ENCODE data around the gene NCAPH2. TPM values are rescaled to one million over a fixed set of nuclear protein-coding genes. Genes with fewer than 3 reads are reported as not detected.

The NCAPH2 gene
- total and polyA plus RNA-seq, 2 donors from 2014 or later: 31.4 to 41.5 TPM

DNA sequence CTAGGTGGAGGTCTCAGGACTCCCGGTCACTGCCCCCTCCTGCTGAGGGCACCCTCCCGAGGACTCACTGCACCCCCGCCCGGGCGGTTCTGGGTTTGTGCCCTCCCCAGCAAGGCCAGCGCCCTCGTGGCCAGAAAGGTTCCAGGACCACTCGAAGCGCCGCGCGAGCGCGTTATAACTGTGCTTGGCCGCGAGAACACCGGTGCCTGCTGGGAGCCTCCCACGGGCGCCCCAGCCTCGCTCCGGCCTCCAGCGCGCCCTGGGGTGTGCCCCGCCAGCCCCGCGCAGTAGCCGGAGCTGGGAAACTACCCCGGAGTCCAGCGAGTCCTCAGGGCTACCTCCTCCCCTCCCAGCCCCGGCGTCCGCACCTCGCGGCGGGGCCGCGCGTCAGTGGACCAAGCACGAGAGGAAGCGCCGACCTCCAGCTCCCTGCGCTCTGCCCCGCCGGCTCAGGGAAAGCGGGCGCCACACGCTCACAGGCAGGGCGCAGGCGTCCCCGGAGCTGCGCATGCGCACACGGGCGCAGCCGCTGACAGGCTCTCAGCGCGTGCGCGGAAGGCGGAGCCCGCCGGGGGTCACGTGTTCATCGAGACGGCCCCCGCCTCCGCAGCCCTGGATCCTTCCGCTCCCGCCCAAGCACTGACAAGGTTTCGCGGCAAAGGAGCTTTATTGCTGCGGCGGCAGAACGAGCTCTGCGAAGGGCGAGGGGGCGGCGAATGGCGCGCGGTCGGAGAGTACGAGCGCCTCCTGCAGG, 17.3 kb downstream of the NCAPH2 start, which contains the start of gene SCO2:
Gene SCO2 (minus strand): TSS at position 495 of the 754 bp plus-strand sequence. CDS start 1,187 bp downstream, outside the sequence.
- Histone ChIP-seq H3K9ac (ENCODE audit: low read length in 3 of 3) (peak within 1 kb of the TSS in 1 of 3 donors; percentile 61), H3K27me3 (ENCODE audit: control insufficient read depth, insufficient read depth, low read length) (peaks cover 2% of the 10 kb centered on the region), H3K27ac (ENCODE audit: low read depth in 2 of 2, low read length in 2 of 2) (peak within 1 kb of the TSS; percentile 89 to 95), H3K4me1 (ENCODE audit: control insufficient read depth in 2 of 3, insufficient read depth in 2 of 3, low read depth in 1 of 3, low read length in 3 of 3) (peaks cover 0 to 22% (median 11%) of the 10 kb centered on the region in 3 donors), H3K4me3 (ENCODE audit: low read length in 3 of 3) (peak within 1 kb of the TSS; percentile 36 to 65 (median 52)), H3K36me3 (ENCODE audit: control insufficient read depth in 2 of 3, insufficient read depth in 3 of 3, low read length in 3 of 3) (peaks cover 0 to 7% (median 6%) of the 10 kb centered on the region in 3 donors), H3K9me3 (ENCODE audit: control insufficient read depth in 2 of 3, insufficient read depth in 1 of 3, low read length in 3 of 3) (no peaks in the 10 kb centered on the region)
- peak; percentile 97 to 99 (median 99) for DNase-seq
- no peak for FAIRE-seq
- intact Hi-C loops (cut with DNase I): no loop called here
- TF ChIP-seq, protein P1, sequence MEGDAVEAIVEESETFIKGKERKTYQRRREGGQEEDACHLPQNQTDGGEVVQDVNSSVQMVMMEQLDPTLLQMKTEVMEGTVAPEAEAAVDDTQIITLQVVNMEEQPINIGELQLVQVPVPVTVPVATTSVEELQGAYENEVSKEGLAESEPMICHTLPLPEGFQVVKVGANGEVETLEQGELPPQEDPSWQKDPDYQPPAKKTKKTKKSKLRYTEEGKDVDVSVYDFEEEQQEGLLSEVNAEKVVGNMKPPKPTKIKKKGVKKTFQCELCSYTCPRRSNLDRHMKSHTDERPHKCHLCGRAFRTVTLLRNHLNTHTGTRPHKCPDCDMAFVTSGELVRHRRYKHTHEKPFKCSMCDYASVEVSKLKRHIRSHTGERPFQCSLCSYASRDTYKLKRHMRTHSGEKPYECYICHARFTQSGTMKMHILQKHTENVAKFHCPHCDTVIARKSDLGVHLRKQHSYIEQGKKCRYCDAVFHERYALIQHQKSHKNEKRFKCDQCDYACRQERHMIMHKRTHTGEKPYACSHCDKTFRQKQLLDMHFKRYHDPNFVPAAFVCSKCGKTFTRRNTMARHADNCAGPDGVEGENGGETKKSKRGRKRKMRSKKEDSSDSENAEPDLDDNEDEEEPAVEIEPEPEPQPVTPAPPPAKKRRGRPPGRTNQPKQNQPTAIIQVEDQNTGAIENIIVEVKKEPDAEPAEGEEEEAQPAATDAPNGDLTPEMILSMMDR (IDR thresholded peaks at IDR 0.05; ENCODE audit: borderline replicate concordance, extremely low read depth, insufficient read depth): no peak

DNA sequence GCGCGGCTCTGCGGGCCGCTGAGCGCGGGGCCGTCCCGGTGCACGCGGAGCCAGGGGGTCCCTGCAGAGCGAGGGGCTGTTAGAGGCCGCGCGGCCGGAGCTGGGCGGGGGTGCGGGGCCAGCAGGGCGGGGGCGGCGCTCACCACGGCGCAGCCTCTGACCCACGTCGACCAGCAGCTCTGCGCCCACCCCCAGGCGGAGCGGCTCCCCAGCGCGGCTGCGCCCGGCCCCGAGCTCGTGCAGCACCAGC, 17.8 kb downstream of the NCAPH2 start:
- DNase-seq: peak in 1 of 5 donors; percentile 91
- H3K9me3 ChIP-seq (ENCODE audit: control insufficient read depth in 2 of 3, insufficient read depth in 1 of 3, low read length in 3 of 3): no peaks in the 10 kb centered on the region
- FAIRE-seq: no peak
- H3K9ac ChIP-seq (ENCODE audit: low read length in 3 of 3): no peak overlapping the region
- peak overlapping the region; percentile 89 to 95 for H3K27ac ChIP-seq (ENCODE audit: low read depth in 2 of 2, low read length in 2 of 2)
- TF ChIP-seq, protein P1 (IDR thresholded peaks at IDR 0.05; ENCODE audit: borderline replicate concordance, extremely low read depth, insufficient read depth): peak; percentile 29
- H3K27me3 ChIP-seq (ENCODE audit: control insufficient read depth, insufficient read depth, low read length): peaks cover 2% of the 10 kb centered on the region
- H3K4me3 ChIP-seq (ENCODE audit: low read length in 3 of 3): peak overlapping the region in 2 of 3 donors; percentile 24 to 65
- H3K4me1 ChIP-seq (ENCODE audit: control insufficient read depth in 2 of 3, insufficient read depth in 2 of 3, low read depth in 1 of 3, low read length in 3 of 3): peaks cover 0 to 25% (median 11%) of the 10 kb centered on the region in 3 donors
- H3K36me3 ChIP-seq (ENCODE audit: control insufficient read depth in 2 of 3, insufficient read depth in 3 of 3, low read length in 3 of 3): peaks cover 0 to 7% (median 6%) of the 10 kb centered on the region in 3 donors
- intact Hi-C loops (cut with DNase I): no loop called here

DNA sequence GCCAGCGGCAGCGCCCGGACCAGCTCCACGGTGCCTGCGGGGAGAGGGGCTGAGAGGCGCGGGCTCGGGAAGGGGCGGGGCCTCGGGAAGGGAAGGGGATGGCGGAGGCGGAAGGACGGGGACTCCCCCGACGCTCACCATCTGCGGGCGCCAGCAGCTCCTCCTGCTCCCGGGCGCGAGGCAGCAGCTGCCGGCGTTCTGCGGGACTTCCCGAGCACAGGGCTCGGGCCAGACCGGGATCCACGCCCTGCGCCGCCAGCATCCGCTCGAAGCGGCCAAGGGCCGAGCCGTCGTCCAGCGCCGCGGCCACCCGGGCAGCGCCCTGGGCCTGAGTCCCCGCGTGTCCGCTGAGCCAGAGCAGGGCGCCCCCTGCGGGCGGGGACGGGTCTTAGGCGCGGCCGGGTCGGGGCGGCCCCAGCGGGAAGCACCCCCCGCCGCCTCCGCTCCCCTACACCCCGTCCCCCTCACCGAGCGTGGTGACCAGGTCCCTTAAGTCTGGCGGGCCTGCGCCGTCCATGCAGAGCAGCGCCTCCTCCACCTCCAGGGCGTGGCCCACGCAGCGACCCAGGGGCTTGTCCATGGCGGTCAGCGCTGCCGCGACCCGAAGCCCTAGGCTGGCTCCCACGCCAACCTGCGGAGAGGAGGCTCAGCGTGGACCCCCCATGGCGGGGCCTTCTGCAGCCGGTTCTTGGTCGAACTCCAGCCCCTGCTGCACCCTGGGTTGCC, 18.2 kb downstream of the NCAPH2 start:
- Histone ChIP-seq H3K4me3 (ENCODE audit: low read length in 3 of 3) (peak overlapping the region in 2 of 3 donors; percentile 52 to 65), H3K27me3 (ENCODE audit: control insufficient read depth, insufficient read depth, low read length) (peaks cover 6% of the 10 kb centered on the region), H3K36me3 (ENCODE audit: control insufficient read depth in 2 of 3, insufficient read depth in 3 of 3, low read length in 3 of 3) (peaks cover 0 to 7% (median 6%) of the 10 kb centered on the region in 3 donors), H3K27ac (ENCODE audit: low read depth in 2 of 2, low read length in 2 of 2) (peak overlapping the region; percentile 89 to 95), H3K9me3 (ENCODE audit: control insufficient read depth in 2 of 3, insufficient read depth in 1 of 3, low read length in 3 of 3) (no peaks in the 10 kb centered on the region), H3K9ac (ENCODE audit: low read length in 3 of 3) (peak overlapping the region in 1 of 3 donors; percentile 58), H3K4me1 (ENCODE audit: control insufficient read depth in 2 of 3, insufficient read depth in 2 of 3, low read depth in 1 of 3, low read length in 3 of 3) (peaks cover 0 to 28% (median 11%) of the 10 kb centered on the region in 3 donors)
- intact Hi-C loops (cut with DNase I): no loop called here
- FAIRE-seq (no peak), DNase-seq (peak; percentile 85 to 97 (median 87))
- TF ChIP-seq, protein P1 (IDR thresholded peaks at IDR 0.05; ENCODE audit: borderline replicate concordance, extremely low read depth, insufficient read depth): peak; percentile 51
